Suppressor macrophage treated with lipopolysaccharide for 1 hour (primary cell): Measurements from ENCODE around the gene CNTNAP5.

Experiments used
- DNase-seq, 3 donors: peaks; one replicate each; pipeline ENCODE4 v3.0.0-alpha.2; 2020 to 2022

The CNTNAP5 gene

GRCh38 chr2:124570872-124571271 lies 545.8 kb downstream of the CNTNAP5 start:
- no peak for DNase-seq

GRCh38 chr2:124571836-124572235 lies 546.7 kb downstream of the CNTNAP5 start:
- no peak for DNase-seq

GRCh38 chr2:124572934-124573634 lies 548.0 kb downstream of the CNTNAP5 start:
- no peak for DNase-seq

- DNase-seq: no peak
Measured at GRCh38 chr2:124575497-124575896, 550.4 kb downstream of the CNTNAP5 start.

GRCh38 chr2:124580263-124580662 lies 555.2 kb downstream of the CNTNAP5 start:
- no peak for DNase-seq

DNA sequence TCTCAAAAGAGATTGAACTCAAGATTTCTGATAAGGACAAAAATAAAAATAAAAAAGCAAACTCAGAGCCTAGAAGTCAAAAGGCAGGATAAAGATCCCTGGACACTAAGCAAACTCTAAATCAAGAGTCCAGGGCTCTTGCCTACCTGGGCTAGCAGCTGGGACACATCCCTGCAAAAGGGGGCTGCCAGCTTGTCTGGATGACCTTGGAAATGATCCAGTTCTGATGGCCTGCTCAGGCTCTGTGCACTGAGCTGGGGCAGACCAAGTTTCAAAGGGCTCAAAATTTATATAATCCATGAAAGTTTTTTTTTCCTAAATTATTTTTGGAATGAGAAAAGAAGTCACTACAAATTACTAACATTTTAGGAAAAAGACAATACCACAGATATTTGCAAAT lies 557.3 kb downstream of the CNTNAP5 start:
- no peak for DNase-seq

DNA sequence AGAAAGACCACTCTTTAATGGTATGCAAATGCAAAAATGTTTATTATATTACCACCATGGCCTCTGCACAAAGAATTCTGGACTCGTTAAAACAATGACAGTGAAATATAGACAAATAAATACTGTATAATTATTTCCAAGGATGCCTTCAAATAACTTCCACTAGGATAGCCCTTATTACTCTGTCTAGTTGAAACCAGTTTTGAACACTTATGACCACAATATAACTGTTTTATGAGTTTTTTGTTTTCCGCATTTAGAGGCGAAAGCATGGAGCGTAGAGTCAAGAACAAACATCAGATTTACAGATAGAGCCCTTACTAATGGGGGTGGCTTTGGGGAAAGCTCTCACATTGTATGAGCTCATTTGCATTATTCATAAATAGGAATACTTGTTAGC lies 559.5 kb downstream of the CNTNAP5 start:
- no peak for DNase-seq

DNA sequence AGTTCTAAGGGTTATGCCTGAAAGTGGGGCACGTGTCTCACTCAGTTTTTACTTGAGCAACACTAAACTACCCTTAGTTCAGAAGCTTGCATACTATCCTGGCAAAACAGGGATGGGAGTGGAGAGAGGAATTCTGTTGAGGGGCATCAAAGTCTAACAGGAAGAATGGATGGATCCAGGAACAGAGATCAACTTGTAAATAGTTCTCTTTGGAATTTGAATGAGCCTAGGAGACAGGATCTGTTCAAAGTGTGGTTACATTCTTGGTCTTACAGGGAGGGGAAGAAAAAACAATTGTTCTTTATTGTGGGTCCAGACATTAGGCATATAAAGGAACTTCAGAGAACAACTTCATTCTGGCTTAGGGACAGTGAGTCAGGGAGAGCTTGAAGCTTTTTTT lies 560.2 kb downstream of the CNTNAP5 start:
- no peak for DNase-seq

GRCh38 chr2:124586210-124586609 lies 561.1 kb downstream of the CNTNAP5 start:
- no peak for DNase-seq

DNA sequence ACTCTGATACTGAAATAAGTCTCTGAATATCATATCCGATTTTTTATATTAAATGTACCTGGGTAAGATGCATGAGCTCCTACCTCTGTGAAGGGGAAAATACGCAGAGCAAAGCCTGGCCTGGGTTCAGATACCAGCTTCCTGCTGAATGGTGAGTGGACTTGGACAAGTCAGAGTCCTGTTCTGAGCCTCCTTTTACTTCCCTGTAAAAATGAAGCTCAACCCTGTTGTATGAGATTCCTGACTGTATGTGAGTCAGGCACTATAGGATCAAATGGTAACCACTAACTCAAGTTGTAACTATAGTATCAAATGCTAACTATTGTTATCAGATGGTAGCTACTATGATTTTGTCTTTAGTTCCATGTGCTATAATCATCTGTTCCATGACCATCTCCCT lies 561.7 kb downstream of the CNTNAP5 start:
- no peak for DNase-seq

DNA sequence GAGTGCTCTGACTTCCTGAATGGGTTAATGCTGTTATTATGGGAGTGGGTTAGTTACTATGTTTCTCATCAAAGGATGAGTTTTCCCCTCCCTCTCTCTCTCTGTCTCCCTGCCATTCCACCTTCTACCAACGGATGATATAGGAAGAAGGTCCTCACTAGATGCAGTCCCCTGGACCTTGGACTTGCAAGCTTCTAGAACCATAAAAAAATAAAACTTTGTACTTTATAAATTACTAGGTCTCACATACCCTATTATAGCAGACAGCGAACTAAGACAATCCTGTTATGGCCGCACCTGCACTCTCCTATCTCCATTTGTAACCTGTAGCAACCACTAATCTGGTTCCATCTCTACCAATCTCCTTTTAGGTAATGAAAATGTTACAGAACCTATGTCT lies 564.9 kb downstream of the CNTNAP5 start:
- no peak for DNase-seq

GRCh38 chr2:124602759-124603158 lies 577.7 kb downstream of the CNTNAP5 start:
- DNase-seq: no peak

DNA sequence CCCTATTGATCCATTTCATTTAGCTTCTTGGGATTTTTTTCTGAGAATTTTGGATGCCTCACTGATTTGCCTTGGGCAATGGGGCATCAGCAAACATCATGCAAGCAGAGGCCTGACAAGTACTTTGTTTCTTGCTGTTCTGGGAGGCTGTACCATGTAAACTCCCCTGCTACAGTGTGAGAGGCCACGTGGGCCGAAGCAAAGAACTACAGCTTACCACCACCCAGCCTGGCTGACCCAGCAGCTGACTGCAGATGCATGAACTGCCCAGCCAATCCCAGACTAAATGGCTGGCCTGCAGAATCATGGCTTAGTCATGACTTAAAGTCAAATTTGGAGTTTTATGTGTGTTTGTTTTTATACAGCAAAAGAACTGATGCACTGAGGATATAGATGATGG lies 579.9 kb downstream of the CNTNAP5 start:
- no peak for DNase-seq

DNA sequence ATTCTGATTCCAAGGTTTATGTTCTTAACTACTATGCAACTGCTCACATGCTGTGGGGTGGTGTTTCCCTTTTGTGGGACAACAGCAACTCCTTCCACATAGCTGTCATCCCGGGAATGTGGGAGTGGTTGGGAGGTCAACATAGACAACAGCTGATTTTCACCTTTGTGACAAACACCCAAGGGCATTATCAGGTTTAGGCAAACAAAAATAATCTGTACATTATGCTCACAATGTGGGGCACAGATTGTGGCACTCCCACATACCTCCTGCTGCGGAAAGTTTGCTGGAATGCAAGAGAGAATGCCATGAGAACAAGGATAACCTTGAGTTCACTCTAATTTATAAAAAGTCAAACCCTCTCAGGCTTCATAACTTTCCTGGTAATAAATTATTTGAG lies 582.6 kb downstream of the CNTNAP5 start:
- DNase-seq: no peak

DNA sequence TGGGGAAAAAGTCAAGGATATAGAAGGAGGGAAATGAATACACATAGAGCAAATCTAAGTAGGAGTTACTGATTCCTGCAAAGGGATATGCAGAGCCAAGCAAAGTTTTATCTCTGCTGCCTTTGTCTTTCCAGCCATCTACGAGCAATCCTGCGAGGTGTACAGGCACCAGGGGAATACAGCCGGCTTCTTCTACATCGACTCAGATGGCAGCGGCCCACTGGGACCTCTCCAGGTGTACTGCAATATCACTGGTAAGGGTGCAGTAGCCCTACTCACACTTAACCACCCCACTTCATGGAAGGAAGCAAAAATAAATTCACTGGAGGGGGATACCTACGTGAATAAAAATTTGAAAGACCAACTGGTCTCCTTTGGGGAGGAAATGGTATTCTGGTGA lies 584.6 kb downstream of the CNTNAP5 start:
- DNase-seq: no peak

- DNase-seq: no peak
Measured at GRCh38 chr2:124610141-124610540, 585.1 kb downstream of the CNTNAP5 start.

DNA sequence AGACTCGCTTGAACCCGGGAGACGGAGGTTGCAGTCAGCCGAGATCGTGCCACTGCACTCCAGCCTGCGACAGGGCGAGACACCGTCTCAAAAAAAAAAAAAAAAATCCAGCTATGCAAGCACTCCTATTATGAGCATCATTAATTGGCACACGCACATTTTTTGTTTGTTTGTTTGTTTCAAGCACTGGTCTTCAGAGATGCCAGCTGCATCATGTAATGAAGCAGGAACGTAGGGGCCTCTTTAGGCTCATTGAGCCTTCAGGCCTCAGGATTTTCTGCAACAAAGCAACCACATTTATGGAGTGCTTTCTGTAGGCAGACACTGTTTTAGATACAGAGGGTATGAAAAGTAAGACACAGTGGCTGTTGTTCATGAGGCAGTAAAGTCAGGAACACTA lies 585.8 kb downstream of the CNTNAP5 start:
- DNase-seq: no peak

DNA sequence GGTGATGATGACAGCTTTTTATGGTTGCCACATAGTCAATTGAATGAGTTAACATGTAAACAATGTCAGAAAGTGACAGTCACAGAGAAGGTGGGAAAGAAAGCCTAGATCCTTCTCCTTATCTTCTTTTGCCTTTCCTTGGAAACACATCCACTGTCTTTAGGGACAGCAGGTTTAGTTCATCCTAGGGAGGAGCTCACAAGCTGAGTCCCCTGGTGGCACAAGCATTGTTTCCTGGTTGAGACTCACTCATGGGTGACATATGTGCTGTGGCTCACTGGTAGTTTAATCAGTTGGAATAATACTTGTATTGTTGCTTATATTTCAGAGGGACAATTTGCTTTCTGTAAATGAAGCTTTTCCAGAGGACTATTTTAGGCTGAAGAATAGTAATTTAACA lies 598.5 kb downstream of the CNTNAP5 start:
- DNase-seq: no peak

- DNase-seq: no peak
Measured at GRCh38 chr2:124625561-124625960, 600.5 kb downstream of the CNTNAP5 start.

DNA sequence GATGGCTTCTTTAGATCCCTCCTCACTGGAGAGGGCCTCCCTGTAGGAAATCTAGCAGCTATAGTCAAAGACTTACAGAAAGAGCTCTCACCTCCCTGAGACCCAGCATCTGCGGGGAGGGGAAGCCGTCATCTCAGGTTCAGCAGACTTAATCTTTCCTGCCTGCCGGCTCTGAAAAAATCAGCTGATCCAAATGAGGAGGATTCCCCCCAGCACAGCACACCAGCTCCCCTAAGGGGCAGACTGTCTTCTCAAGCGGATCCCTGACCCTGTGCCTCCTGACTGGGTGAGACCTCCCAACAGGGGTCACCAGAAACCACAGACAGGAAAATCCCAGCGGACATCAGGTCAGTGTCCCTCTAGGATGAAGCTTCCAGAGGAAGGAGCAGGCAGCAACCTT lies 601.9 kb downstream of the CNTNAP5 start:
- DNase-seq: no peak

DNA sequence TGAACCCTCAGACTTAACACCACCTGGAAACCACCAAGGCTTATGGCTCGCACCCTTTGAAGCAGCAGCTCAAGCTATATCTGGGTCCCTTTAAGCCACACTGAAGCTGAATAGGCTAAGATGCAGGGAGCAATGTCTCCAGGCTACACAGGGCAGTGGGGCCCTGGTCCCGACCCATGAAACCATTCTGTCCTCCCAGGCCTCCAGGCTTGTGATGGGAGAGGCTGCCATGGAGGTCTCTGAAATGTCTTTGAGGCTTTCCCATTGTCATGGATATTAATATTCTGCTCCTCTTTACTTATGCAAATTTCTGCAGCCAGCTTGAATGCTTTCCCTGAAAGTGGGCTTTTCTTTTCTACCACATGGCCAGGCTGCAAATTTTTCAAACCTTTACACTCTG lies 608.7 kb downstream of the CNTNAP5 start:
- DNase-seq: no peak

- DNase-seq: no peak
Measured at GRCh38 chr2:124639524-124639923, 614.4 kb downstream of the CNTNAP5 start.

GRCh38 chr2:124640221-124640750 lies 615.2 kb downstream of the CNTNAP5 start:
- no peak for DNase-seq

- DNase-seq: no peak
Measured at GRCh38 chr2:124646166-124646815, 621.2 kb downstream of the CNTNAP5 start.

GRCh38 chr2:124647245-124647644 lies 622.2 kb downstream of the CNTNAP5 start:
- no peak for DNase-seq
